Endothelial cell of umbilical vein (primary cell): Measurements from ENCODE around the gene HELQ. TPM values are rescaled to one million over a fixed set of nuclear protein-coding genes. Genes with fewer than 3 reads are reported as not detected.

ENCODE experiments used
- BruUV-seq: library from RNA; stranded (reverse); fragments of 400-500 nt; replicated peaks from 2 replicates; lab custom pipeline; 2021; lab: Mats Ljungman, UMichigan
- CTCF ChIA-PET: fragments of 300-600, 350-600 bp; sonication (Branson Sonifier 250); formaldehyde crosslinking; loops from one replicate; lab custom pipeline; 2021; ENCODE audit warnings: antibody characterized with exemption, inconsistent platforms; lab: Charles Lee
- POLR2A ChIA-PET: fragments of 300-600, 350-600 bp; sonication (Branson Sonifier 250); formaldehyde crosslinking; loops from one replicate; lab custom pipeline; 2021; ENCODE audit warnings: antibody characterized with exemption, inconsistent platforms; lab: Charles Lee
- DNase-seq: peaks from one replicate; pipeline ENCODE4 v3.0.0-alpha.2; 2011; ENCODE audit warnings: low read depth, low spot score
- FAIRE-seq: peaks from 2 replicates; lab custom pipeline; 2011; peaks lifted over from hg19 to GRCh38; lab: Jason Lieb, UNC
- H2AFZ ChIP-seq: 2 replicates; pipeline ENCODE4 v1.6.0; 2012; ENCODE audit warnings: low read depth, low read length, control low read depth, inconsistent platforms
- H3K27ac ChIP-seq: 2 replicates; pipeline ENCODE4 v1.5.1; 2011; ENCODE audit warnings: low read depth, mild to moderate bottlenecking, control low read depth, low read length, moderate library complexity; ENCODE audit not compliant: insufficient read depth
- H3K27me3 ChIP-seq, 2 experiments: 2 replicates each; pipeline versions ENCODE4 v1.6.0 to v1.6.1; 2011; ENCODE audit warnings: low read length in 2 of 2, mixed read lengths in 1 of 2; ENCODE audit not compliant: control insufficient read depth in 2 of 2, insufficient read depth in 2 of 2
- H3K36me3 ChIP-seq, 2 experiments: 2 replicates in 1 of 2; 3 replicates in 1 of 2; pipeline ENCODE4 v1.5.1; 2011; ENCODE audit warnings: low read length in 2 of 2, mild to moderate bottlenecking in 1 of 2, moderate library complexity in 1 of 2; ENCODE audit not compliant: control insufficient read depth in 2 of 2, insufficient read depth in 2 of 2; ENCODE audit errors: extremely low read depth in 1 of 2
- H3K4me1 ChIP-seq: 3 replicates; pipeline ENCODE4 v1.5.1; 2011; ENCODE audit warnings: mild to moderate bottlenecking, low read length; ENCODE audit not compliant: control insufficient read depth, insufficient read depth; ENCODE audit errors: extremely low read depth
- H3K4me2 ChIP-seq: 2 replicates; pipeline ENCODE4 v1.6.1; 2011; ENCODE audit warnings: low read length, control low read depth, mixed read lengths; ENCODE audit not compliant: insufficient read depth
- H3K4me3 ChIP-seq, 3 experiments: fragments of 200-600 bp in 1 of 3; sonication (generic), shearing (Covaris generic) in 1 of 3; replicated peaks in 1 of 3; 2 replicates each; pipeline ENCODE4 v1.5.1; 2011 to 2016; ENCODE audit warnings: control low read depth in 3 of 3, low read length in 3 of 3, mild to moderate bottlenecking in 2 of 3, inconsistent platforms in 1 of 3, low read depth in 1 of 3, moderate library complexity in 1 of 3; ENCODE audit not compliant: insufficient read depth in 1 of 3
- H3K79me2 ChIP-seq: 2 replicates; pipeline ENCODE4 v1.6.0; 2012; ENCODE audit warnings: low read length, inconsistent platforms; ENCODE audit not compliant: control insufficient read depth, insufficient read depth
- H3K9ac ChIP-seq: replicated peaks from 2 replicates; pipeline ENCODE3; 2011; ENCODE audit warnings: low read length, control low read depth; ENCODE audit not compliant: insufficient read depth; ENCODE audit errors: extremely low read depth
- H3K9me1 ChIP-seq: replicated peaks from 3 replicates; pipeline ENCODE4 v1.6.0; 2011; ENCODE audit warnings: mild to moderate bottlenecking, low read length; ENCODE audit not compliant: control insufficient read depth, insufficient read depth; ENCODE audit errors: extremely low read depth
- H3K9me3 ChIP-seq: replicated peaks from 2 replicates; pipeline ENCODE4 v1.5.1; 2012; ENCODE audit warnings: low read length, inconsistent platforms; ENCODE audit not compliant: control insufficient read depth, insufficient read depth
- H4K20me1 ChIP-seq: replicated peaks from 2 replicates; pipeline ENCODE3; 2011; ENCODE audit warnings: mild to moderate bottlenecking, low read length; ENCODE audit not compliant: control insufficient read depth, insufficient read depth; ENCODE audit errors: extremely low read depth
- CTCF ChIP-seq, 2 donors: IDR thresholded peaks; 1 replicate in 1 of 2; 2 replicates in 1 of 2; pipeline ENCODE4 v1.5.1; 2011; ENCODE audit warnings: low read length in 2 of 2, mild to moderate bottlenecking in 2 of 2, moderate library complexity in 2 of 2, control low read depth in 1 of 2, inconsistent platforms in 1 of 2, low read depth in 1 of 2; ENCODE audit not compliant: insufficient read depth in 1 of 2; ENCODE audit errors: extremely low read depth in 1 of 2
- FOS ChIP-seq: IDR thresholded peaks from 2 replicates; pipeline ENCODE4 v1.6.1; 2011; ENCODE audit warnings: mild to moderate bottlenecking, low read length, moderate library complexity, borderline replicate concordance; ENCODE audit not compliant: insufficient read depth
- JUN ChIP-seq: IDR thresholded peaks from 2 replicates; pipeline ENCODE4 v1.6.1; 2011; ENCODE audit warnings: borderline replicate concordance, low read depth; ENCODE audit not compliant: insufficient read length, insufficient read depth
- MYC ChIP-seq: IDR thresholded peaks from one replicate; pipeline ENCODE4 v1.6.1; 2011; ENCODE audit warnings: mild to moderate bottlenecking, low read depth, low read length
- POLR2A ChIP-seq: IDR thresholded peaks from 2 replicates; pipeline ENCODE4 v1.6.1; 2012; ENCODE audit warnings: low read depth, mild to moderate bottlenecking, control low read depth, low read length
- dilution Hi-C: fragments of 300-500 bp; cut with MboI; formaldehyde crosslinking; loops from one replicate; pipeline ENCODE4 v1.15.0; 2019; ENCODE audit warnings: low sequenced_read_pairs; ENCODE audit not compliant: extremely low pct_ligation_motif_present
- intact Hi-C: fragments of 100-400 bp; cut with micrococcal nuclease; formaldehyde crosslinking; loops from one replicate; pipeline ENCODE4 v1.10.0; 2022
- polyA plus RNA-seq, 4 experiments: library from polyadenylated mRNA; depleted of rRNA in 3 of 4; stranded (reverse) in 3 of 4; unstranded in 1 of 4; fragments of >200 nt; gene quantifications; 2 replicates each; pipeline versions ENCODE4 v1.2.1 to v1.2.3, GENCODE V29; 2011 to 2012; ENCODE audit warnings: missing spikeins in 1 of 4
- total RNA-seq: library from RNA; stranded (reverse); gene quantifications from 2 replicates; pipeline ENCODE4 v1.2.3, GENCODE V29; 2021

The HELQ gene
- total and polyA plus RNA-seq, 2 donors (not counting 3 experiments of a cell fraction or from before 2014, with no cell fraction given): 8.7 to 11.1 TPM

- ChIA-PET CTCF (interaction anchor here (1.0 kb wide), 1 partner anchor 22 kb away, joined by 3 read pairs; no protein-coding TSS in a partner anchor), POLR2A (no interaction called here)
- H3K9me1 ChIP-seq: no peaks in the 10 kb centered on the region
- H3K9ac ChIP-seq: no peak overlapping the region
- H3K4me2 ChIP-seq: no peak overlapping the region
- H3K27ac ChIP-seq: no peak overlapping the region
- TF ChIP-seq POLR2A: no peak
- no peak for TF ChIP-seq CTCF (IDR thresholded peaks at IDR 0.05; ENCODE audit: extremely low read depth in 1 of 2, insufficient read depth in 1 of 2, low read depth in 1 of 2, low read length in 2 of 2)
- no peak for TF ChIP-seq MYC
- no peaks in the 10 kb centered on the region for H3K4me1 ChIP-seq
- no peaks in the 10 kb centered on the region for H3K27me3 ChIP-seq
- H3K9me3 ChIP-seq: no peaks in the 10 kb centered on the region
- BruUV-seq: no TSS peak
- intact Hi-C loops: no loop called here
- no peak for FAIRE-seq
- no peak overlapping the region for H2AFZ ChIP-seq
- no peak overlapping the region for H3K4me3 ChIP-seq
- dilution Hi-C loops: no loop called here
- no peaks in the 10 kb centered on the region for H3K79me2 ChIP-seq
- no peak for DNase-seq
- H4K20me1 ChIP-seq: no peaks in the 10 kb centered on the region
- H3K36me3 ChIP-seq: no peaks in the 10 kb centered on the region
These were observed 72.8 kb downstream of the HELQ start for GRCh38 chr4:83382850-83383249.

- intact Hi-C loops: no loop called here
- FAIRE-seq: no peak
- Histone ChIP-seq H3K9me1 (no peaks in the 10 kb centered on the region), H3K4me1 (no peaks in the 10 kb centered on the region), H3K4me3 (no peak overlapping the region), H3K36me3 (no peaks in the 10 kb centered on the region), H3K4me2 (no peak overlapping the region), H2AFZ (no peak overlapping the region), H4K20me1 (no peaks in the 10 kb centered on the region), H3K79me2 (no peaks in the 10 kb centered on the region), H3K9me3 (no peaks in the 10 kb centered on the region), H3K27me3 (no peaks in the 10 kb centered on the region), H3K27ac (no peak overlapping the region), H3K9ac (no peak overlapping the region)
- no TSS peak for BruUV-seq
- ChIA-PET POLR2A (no interaction called here), CTCF (no interaction called here)
- no peak for TF ChIP-seq JUN
- no peak for TF ChIP-seq FOS
- dilution Hi-C loops: no loop called here
- no peak for DNase-seq
These were observed 74.5 kb downstream of the HELQ start for GRCh38 chr4:83381173-83381572.
